HG02943 (cell line): ENCODE data around the gene COX6B2.
"Not testable (repeated sequence)": the region's sequence is repeated elsewhere in the genome, so short reads cannot be mapped to it uniquely, and the experiment has no call there.

Experiments used
- ATAC-seq: cut with Tn5 transposase; IDR thresholded peaks from one replicate; pipeline ENCODE4 v1.9.1; 2021; ENCODE audit warnings: mild to moderate bottlenecking, low read depth, moderate library complexity; ENCODE audit not compliant: unreplicated experiment

Gene COX6B2

DNA sequence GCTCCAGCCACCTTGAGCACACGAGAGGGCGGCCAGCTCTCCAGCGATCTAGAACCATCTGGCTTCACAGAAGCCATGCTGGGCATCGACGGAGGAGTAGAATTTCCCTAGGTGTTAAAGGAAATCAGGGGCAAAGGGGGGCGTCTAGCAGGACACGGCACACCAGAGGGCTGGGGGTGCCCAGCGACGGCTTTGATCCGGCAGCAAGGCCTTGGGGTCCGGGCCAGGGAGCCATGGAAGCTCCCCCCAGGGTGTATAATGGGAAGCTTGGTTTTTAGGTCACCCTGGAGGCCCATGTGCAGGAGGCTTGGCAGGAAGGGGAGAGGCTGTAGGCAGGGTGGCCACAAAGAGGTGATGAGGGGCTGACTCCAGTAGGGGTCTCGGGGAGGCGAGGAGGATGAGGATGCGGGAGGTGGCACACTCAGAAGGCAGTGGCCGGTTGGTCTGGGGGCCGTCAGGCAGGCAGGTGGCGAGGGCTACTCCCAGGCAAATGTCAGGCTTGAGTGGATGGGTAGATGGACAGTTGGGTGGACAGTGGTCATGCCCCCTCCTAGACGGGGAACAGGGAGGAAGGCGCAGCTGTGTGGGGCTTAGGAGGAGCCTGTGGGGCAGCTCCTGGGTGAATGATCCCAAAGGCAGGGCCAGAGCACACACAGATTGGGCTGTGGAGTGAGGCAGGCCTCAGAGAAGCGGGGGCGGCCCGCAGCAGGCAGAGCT, 9.3 kb downstream of the COX6B2 start:
- no peak for ATAC-seq

DNA sequence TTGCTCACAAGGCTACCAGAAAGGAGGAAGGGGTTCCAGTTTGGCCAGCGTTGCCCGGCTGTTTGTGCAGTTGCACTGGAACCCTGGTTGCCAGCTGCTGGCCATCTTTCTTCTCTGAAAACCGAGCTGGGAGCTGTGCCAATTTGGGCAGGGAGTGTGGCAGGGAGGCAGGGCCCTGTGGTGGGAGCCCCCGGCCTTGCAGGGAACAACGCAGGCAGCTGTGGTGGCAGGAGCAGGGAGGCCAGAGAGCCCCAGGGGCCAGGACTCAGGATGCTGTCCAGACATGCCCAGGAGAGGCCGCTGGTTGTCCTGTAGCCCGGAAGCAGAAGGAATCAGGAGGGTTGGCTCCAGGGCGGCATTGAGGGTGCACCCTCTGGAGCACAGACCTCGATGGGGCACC, 10.1 kb downstream of the COX6B2 start:
- ATAC-seq: no peak

DNA sequence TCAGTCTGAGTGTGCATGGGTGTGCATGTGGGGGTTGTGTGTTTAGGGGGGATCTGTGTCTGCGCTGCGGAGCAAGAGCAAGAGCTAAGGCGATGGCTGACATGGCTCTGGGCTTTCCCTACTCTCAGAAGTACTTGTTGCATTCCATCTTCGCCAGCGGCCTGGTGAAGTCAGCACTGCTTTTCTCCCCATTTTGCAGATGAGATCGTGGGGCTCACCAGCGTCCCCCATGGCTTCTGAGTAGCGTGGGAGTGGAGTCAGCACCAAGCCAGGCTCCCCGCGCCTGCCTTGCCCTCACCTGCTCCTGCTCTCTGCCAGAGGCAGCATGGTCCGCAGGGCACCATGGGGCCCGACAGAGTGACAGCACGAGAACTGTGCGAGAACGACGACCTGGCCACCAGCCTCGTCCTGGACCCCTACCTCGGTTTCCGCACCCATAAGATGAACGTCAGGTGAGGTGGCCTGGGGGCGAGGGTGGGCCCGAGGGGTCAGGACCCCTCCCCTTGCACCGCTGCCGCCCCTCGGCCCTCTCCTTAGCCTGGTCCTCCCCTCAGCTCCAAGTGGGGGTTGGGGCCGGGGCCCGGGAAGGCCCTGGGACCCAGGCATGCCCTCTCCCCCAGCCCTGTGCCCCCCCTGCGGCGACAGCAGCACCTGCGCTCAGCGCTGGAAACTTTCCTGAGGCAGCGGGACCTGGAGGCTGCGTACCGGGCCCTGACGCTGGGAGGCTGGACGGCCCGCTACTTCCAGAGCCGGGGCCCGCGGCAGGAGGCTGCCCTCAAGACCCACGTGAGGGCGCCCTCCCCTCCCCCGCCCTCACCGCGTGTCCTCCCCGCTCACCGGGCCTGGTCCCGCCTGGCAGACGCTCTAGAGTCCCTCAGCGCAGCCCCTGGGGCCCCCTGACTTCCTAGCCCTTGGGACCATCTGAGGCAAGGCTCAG, 12.7 kb downstream of the COX6B2 start:
- no peak for ATAC-seq

DNA sequence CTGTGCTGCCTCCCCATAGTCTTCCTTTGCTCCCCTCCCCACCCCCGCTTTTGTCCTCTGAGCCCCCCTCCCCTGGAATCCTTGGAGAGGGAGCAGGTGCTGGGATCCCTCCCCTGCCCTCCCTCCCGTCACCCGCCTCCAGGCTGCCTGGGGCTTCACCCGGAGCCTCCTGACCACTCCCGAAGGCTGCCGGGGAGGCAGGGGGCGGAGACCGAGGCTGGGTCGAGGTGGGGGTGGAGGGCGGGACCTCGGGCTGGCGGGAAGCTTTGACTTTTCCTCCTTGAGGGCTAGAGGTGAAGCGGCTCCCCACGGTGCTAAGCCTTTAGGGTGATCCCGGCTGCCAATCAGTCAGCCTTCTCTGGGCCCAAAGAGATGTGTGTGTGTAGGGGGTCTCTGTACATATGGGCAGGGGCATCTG, 13.3 kb downstream of the COX6B2 start:
- ATAC-seq: no peak

DNA sequence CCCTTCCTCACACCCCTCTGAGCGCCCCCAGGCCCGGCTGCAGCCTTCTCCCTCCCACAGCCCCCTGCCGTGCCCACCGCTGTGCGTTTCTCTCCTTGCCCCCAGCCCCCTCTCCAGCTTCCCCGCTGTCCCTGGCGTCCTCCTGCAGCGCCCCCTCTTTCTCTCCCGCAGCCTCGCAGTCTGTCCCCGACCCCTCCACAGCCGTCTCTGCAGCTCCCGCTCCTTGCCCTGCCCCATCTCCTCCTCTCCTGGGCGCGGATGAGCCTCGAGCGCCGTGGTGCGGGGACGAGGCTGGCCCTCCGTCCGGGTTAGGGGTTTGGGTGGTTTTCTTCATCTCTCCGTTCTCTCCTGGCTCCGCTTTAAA, 13.8 kb downstream of the COX6B2 start:
- ATAC-seq: no peak

DNA sequence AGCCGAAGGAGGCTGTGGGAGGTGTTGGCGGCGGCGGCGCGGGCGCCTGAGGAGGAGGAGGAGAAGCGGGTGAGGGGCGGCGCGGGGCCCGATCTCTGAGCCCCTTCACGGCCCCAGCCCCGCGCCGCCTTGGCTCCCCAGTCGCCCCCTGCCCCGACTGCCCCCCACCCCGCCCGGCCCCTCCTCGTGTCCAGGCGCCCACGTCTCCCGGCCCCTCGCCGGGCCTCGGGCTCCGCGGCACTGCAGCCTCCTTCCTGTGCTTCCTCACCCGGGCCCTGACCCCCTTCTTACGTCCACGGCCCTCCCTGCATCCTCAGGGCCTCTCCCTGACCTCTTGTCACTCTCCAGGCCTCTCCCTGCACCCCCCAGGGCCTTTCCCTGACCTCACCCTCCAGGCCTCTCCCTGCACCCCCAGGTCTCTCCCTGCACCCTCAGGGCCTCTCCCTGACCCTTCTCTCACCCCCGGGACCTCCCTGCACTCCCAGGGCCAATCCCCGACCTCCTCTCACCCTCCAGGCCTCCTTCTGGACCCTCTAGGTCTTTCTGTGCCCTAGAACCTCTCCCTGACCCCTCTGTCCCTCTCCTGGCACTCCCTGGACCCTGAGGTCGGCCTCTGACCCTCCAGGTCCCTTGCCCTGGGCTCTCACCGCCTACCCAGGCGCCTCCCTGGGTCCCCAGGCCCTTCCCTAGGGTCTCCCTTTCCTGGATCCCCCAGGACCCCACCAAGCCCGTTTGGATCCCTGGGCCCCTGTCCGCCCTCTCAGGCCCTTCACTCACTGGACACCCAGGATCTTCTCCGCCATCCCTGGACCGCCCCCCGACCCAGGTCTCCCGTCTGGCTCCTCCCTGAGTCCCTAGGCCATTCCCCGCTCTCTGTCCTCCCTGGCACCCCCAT, 14.4 kb downstream of the COX6B2 start:
- ATAC-seq: no peak

DNA sequence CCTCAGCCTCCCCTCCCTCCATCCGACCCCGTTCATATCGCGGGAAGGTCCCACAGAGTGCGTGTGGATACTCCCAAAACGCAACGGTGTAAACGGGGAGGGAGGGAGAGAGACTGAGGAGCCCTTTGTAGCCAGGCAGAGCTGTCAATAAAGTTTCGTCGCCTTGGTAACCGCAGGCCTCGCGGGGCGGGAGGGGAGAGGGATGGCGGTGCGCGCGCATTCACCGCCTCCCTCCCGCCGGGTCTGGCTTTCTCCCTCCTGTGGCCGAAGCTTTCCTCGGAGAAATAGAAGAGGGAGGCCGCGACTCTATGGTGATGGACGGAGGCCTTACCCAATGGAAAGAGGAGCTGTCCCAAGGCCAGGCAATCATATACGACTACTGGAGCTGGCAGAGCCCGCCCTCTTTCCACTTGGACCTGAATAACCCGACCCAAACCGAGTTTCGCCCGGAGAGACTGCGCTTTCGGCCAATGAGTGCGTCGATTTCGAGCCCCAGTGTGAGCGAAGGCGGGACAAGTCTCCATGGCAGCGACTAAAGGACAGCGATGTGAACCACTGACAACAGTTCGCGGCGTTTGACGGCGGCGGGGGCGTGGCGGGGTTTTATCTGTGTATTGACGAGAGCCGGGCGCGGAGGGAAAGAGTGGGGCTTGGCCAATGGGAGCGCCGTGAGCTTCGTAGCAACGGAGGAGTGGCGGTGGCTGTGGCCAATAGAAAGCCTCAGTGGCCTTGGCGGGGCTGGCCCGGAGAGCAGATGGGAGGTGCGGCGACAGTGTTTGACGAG, 15.2 kb downstream of the COX6B2 start, which contains the start of gene KMT5C:
KMT5C (plus strand) TSS at position 772 of the 784 bp plus-strand sequence. CDS start 2,061 bp downstream, outside the sequence.
- ATAC-seq: peak; percentile 86

DNA sequence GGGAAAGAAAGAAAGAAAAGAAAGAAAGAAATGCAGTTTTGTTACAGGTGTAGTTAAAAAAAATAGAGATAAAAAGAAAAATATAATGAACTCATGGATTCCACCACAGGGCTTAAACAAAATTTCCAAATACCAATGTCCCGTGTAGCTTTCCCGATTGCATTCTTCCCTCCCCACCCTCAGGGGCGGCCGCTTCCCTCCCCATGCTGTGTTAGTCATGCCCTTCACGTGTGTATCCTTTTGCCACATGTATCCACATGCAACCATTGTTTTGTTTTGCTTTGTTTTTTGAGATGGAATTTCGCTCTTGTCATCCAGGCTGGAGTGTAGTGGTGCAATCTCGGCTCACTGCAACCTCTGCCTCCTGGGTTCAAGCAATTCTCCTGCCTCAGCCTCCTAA, 18.4 kb downstream of the COX6B2 start:
- ATAC-seq: no peak

DNA sequence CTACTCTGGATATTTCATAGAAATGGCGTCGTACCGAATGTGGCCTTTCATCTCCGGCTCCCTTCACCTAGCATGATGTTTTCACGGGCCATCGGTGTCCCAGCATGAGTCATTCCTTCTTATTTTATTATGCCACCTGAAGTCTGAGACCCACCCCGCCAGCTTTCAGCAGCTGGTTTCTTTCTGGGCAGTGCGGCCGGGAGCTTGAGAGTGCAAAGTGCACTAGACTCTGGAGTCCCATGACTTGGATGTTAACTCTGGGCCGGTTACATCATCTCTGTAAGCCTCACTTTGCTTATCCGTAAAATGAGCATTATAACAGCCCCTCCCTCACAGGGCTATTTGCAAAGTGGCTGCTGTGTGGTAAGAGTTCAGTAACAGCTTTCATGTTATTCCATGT, 20.6 kb downstream of the COX6B2 start:
- no peak for ATAC-seq

DNA sequence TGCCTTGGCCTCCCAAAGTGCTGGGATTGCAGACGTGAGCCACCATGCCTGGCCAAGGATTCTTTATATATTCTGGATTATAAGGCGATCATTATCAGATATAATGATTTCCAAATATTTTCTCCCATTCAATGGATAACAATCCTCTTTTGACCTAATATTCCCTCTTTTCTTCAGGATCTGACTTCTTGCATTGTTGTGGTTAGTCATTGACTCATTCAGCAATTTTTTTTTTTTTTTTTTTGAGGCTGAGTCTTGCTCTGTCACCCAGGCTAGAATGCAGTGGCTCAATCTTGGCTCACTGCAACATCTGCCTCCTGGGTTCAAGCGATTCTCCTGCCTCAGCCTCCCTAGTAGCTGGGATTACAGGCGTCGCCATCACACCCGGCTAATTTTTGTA, 24.7 kb downstream of the COX6B2 start:
- ATAC-seq: not testable (repeated sequence)

DNA sequence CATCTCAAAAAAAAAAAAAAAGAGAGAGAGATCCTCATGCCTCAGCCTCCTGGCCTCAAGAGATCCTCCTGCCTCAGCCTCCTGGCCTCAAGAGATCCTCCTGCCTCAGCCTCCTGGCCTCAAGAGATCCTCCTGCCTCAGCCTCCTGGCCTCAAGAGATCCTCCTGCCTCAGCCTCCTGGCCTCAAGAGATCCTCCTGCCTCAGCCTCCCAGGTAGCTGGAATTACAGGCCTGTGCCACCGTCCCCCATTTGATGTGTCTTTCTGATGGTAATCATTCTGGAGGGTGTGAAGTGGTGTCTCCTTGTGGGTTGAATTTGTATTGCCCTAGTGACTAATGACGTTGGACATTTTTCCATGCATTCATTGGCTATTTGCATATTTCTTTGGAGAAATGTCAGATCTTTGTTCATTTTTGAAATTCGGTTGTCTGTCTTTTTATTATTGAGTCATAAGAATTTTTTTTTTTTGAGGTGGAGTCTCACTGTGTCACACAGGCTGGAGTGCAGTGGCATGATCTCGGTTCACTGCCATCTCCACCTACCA, 25.7 kb downstream of the COX6B2 start:
- not testable (repeated sequence) for ATAC-seq

DNA sequence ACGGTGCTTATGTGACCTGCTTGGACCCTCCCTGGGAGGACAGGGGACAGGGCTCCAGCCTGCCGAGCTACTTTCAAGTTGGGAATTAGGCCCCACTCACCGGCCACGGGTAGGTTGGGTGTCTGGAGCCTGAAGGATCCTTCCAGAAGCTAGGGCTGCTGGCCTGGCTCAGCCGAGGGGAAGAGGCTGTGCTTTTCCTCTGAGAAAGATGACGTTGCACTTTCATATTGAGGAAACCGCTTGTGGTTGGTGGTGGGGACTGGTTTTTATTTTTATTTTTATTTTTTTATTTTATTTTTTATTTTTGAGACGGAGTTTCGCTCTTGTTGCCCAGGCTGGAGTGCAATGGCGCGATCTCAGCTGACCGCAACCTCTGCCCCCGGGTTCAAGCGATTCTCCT, 29.3 kb downstream of the COX6B2 start, which contains the start of gene TMEM150B:
TMEM150B (minus strand) TSS at position 170 of the 400 bp plus-strand sequence. CDS start 4,305 bp downstream, outside the sequence.
- ATAC-seq: no peak

DNA sequence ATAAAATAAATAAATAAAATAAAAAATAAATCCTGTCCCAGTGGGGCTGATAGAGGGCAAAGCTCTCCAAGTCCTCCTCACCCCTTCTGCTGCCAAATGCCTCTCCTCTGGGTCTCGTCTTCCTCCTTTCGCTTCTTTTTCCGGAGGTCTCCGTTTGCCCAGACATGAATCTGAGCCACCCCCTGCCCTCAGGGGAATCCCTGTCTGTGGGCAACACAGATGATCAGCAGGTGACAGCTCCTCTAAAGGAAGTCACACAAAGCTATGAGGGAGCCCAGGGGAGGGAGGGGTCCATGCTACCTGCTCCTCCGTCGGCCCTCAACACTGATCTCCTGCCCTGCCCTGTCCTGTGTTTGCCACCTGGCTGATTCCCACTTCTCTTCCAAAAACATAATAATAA, 29.9 kb downstream of the COX6B2 start:
- ATAC-seq: no peak

DNA sequence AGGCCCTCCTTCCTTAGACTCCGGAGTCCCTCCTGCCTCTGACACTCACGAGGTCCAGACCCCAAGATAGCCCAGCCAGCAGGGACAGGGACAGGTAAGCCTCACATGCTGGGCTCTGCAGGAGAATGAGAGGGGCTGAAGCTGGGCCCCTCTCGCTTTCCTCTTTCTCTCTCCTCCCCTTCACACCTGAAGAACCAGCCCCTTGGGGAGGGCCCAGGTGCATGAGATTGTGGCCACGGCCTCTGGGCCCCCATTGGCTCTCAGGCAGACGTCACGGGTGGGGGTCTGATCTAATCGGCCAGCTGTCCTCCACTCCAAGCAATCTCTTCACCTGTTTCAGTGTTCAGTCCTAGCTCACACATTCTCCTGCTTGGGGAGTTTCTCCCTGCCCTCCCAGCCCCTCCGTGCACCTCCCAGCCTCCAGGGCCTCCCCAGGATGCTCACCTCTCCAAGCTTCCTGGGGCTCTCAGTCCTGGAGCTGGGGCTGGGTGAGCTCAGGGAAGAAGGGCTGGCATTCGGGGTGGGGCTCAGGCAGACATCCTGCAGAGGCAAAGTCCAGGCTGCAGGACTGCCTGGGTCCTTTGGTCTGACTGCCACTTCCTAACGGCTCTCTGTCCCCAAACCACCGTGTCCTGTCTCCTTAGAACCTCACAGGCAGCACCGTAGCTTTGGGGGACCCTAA, 32.2 kb downstream of the COX6B2 start:
- no peak for ATAC-seq

DNA sequence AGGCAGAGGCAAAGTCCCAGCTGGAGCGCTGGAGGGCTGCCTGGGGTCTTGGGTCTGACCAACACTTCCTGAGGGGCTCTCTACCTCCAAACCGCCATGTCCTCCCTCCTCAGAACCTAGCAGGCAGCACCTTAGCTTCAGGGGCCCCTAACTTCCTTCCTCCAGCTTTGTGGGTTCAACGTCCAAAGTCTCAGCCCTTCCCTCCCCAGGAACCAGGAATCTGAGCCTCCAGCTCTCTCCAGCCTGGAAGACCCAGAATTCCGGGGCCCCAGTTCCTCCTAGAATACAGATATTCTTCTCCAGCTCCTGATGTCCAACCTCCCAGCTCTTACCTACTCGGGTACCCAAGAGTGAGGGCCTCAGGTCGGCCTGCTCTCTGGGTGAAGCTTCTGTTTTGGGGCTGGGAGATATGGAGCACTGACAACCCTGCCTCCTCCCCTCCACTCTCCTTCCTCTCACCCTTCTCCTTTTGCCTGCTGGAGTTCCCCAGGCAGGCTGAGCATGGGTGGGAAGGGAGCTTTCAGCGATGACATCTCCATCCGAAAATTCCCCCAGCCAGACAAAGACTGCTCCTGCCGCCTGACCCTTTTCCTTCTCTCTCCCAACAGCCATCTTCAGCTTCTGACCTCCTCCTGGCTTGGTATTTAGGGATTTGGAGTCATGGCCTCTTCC, 32.9 kb downstream of the COX6B2 start:
- ATAC-seq: no peak

DNA sequence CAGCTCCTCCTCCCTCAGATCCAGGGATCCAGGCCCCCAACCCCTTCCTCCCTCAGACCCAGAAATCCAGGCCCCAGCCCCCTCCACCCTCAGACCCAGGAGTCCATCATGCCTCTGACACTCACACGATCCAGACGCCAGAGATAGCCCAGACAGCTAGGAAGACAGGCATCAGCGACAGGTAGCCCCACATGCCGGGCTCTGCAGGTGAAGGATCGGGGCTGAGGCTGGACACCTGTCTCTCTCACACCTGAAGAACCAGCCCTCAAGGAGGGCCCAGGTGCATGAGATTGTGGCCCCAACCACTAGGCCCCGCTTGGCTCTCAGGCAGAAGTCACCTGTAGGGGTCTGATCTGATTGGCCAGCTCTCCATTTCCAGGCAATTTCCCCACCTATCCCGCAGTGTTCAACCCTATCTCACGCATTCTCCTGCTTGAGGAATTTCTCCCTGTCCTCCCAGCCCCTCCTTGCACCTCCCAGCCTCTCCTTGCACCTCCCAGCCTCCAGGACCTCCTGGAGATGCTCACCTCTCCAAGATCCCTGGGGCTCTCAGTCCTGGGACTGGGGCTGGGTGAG, 33.6 kb downstream of the COX6B2 start:
- ATAC-seq: no peak

DNA sequence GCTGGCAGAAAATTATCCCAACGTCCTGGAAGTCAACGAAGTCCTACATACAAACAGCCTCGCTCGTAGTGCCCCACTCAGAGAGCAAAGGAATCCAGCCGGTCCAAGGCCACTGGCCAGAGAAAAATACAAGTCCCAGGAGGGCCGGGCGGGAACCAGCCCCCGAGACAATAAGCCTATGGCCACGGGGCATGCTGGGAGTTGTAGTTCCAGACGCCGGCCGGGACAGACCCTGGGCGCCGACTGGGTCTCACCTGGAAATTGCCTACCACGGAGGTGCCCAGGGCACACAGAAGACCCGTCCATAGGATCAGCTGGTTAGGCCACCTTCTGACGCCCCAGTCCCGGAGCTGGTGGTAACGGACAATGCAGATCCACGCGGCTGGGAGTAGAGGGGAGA, 34.7 kb downstream of the COX6B2 start:
- ATAC-seq: no peak

DNA sequence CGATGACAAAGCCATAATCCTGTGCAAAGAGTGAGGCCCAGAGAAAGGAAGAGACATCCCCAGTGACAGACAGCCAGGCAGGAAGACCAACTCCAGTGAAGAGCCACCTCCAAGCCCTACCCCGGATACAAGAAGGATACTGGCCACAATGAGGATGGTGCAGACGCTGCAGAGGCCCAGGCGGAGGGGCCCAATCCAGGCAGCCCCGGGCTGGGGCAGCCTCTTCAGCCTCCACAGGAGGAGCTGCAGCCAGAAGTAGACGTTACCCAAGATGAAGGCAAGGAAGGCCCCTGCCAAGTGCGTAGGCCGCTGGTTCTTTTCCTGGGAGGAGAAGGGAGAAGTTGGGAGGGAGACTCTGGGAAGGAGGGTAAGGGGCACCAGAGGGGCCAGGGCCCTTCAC, 37.9 kb downstream of the COX6B2 start:
- no peak for ATAC-seq
